NCI-H226 (cell line): ENCODE measurements around the gene RXRB.
"Not testable (repeated sequence)": the region's sequence is repeated elsewhere in the genome, so short reads cannot be mapped to it uniquely, and the experiment has no call there.

Source experiments
- DNase-seq: peaks from one replicate; pipeline ENCODE4 v3.0.0-alpha.2; 2015

RXRB gene

DNA sequence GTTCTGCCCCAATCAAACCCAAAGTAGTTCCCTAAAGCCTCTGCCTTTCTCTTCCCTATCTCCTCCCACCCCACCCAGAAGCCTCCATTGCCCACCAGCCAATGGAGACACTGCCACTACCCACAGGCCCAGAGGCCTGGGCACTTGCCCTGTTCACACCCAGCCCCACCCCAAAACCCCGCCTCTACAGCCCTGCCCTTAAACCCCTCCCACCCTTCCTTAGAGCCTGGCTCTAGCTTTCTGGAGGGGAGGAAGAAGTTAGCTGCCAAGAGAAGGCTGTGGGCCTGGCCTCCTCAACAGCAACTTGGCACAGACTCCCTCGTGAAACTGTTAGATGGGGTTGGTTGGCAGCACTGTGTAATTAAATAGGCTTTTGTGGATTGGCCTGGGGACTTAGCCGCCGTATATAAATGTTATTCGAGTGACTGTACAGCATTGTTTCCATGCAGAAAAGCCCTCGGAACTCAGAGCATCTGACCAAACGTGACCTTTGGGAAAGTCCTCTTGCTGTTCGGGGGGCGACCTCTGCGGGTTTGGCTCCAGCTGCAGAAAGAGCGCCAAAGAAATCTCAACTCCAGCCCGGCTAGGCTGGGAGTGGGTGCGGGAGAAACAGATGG, 39.6 kb downstream of the RXRB start:
- peak; percentile 95 for DNase-seq

DNA sequence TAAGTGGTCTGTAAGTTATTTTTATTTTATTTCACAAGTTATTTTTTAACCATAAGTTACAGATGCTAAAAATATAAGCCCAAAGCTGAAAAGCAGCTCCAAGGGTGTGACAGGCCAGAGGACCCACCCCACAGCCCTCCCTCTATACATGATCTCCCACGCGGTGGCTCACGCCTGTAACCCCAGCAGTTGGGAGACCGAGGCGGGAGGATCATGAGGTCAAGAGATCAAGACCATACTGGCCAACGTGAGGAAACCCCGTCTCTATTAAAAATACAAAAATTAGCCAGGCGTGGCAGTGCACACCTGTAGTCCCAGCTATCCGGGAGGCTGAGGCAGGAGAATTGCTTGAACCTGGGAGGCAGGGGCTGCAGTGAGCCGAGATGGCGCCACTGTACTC, 40.4 kb downstream of the RXRB start:
- DNase-seq = no peak

DNA sequence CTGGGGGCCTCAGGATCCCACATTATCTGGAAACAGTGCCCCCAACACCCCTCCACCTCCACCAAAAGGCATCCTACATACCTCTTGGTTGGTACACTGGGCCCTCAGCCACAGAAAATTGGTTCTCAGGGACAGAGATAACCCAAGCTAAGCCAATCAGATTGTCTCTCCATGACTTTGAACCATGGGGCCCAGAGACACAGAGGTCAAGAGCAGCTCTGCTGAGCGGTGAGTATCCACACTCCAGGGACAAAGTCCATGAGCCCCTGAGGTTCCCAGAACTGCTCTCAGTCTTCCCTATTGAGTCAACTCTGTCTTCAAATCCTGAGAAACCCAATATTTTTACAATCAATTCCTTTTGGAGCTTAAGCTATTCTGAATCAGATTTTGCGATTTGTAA, 43.5 kb downstream of the RXRB start:
- DNase-seq = no peak

DNA sequence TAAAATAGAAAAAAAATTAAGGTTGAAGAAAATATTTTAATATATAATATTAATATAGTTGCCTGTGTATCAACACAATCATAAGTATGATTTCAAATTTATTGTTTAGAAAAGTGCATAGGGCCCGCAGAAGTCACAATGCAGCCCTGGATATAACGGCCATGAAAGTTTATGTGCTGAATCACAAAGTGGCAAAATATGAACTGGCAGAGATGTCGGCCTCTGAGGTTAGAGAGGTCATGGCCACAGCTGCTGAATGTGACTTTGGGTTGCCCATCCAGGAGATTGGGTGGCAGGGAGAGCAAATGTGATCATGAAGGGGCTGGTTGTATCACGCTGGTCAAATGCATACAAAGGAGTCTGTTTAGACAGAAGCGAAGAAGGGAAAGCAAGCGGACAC, 43.9 kb downstream of the RXRB start:
- DNase-seq = no peak

DNA sequence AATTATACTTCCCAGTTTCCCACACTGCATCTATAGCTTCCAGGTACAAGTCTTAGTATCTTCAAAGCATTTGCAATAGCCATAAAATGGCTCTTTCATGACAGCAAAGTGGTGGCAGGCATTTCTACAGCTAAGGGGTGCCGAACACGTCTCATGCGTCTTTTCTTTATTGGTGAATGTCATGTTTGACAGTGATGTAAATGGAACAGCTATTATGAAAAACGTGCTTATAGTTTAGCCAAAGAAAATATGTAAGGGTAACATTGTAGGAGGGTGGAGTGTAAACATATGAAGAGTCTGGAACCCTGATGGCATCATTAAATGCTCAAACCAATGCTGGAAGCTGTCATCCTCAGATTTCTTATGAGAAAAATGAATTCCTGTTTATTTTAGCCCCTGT, 46.1 kb downstream of the RXRB start:
- DNase-seq = no peak

DNA sequence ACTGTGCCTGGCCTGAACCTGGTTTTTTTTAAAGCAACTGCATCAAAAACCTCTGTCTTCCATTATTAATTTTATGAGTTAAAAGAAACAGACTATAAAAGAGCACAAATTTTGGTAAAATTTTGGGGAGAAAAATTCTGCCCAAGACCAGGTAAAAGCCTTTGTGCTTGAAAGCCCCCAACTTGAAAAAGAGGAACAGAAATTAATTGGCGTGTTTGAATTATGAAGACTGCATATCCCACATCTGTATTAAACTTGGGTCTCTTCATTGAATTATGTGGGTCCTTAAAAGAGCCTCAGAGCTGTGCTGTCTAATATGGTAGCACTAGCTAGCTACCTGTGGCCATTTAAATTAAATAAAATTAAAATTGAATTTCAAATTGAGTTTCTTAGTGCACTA, 49.4 kb downstream of the RXRB start:
- no peak for DNase-seq

DNA sequence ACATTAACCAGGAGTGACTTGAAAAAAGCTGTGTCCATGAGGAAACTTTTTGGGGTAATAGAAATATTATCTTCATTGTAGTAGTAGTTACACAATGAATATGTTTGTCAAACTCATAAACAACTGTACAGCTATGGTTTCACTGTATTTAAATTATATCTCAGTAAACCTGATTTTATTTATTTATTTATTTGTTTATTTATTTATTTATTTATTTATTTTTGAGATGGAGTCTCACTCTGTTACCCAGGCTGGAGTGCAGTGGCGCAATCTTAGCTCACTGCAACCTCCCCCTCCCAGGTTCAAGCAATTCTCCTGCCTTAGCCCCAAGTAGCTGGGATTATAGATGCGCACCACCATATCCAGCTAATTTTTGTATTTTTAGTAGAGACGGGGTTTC, 49.9 kb downstream of the RXRB start:
- not testable (repeated sequence) for DNase-seq

DNA sequence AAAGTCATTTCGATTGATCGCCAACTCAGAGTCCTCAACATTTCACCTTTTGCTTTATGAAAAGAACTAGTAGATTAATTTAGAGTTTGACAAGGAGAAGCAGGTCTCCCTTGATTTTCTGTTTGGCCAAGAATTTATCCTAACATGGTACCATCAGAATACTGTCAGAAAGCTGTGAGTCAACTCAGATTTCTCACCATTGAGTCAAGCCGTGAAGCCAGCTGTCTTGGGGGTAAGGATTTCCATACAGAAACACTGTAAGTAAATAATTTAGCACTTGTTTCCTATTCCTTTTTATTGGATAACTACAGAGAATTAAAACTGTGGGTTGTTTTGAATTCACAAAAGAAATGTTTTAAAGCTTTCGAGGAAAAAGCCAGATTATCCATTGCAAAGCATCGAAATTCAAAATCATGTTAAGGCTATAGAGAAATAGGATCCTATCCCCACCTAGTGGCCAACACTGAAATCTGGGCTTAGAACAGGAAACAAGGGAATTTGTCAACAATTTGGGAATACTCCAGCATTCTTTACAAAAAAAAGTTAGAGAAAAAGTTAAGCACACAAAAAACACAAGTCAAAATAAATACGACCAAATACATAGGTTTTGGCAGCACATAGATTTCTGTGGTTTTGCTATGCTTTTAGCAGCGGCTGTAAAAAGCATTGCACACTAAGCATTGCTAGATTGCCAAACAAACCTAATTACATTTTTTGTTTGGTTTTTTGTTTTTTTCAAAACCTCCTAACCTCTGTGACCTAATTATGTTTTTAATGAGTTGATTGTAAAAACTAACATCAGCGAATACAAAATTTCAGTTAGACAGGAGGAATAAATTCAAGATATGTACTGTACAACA, 52.4 kb downstream of the RXRB start:
- DNase-seq = no peak

DNA sequence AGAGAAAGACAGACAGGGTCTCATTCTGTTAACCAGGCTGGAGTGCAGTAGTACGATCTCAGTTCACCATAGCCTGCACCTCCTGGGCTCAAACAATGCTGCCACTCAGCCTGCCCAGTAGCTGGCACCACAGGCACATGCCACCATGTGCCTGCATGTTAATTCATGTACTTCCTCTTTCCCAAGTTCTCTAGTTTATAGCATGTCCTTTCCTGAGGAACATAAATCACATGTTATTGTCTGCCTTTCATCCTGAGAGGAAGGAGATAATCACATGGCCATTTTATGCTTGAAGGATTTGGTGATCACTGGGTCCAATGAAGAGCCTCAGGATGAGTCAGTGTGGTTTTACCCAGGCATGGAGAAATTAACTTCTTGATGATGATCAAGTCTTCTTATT, 56.1 kb downstream of the RXRB start:
- no peak for DNase-seq
